ENCODE measurements around the gene C2CD5. TPM values are rescaled to one million over a fixed set of nuclear protein-coding genes. Genes with fewer than 3 reads are reported as not detected.
A peak's percentile ranks its signal among the peaks of the same experiment; 100 is the strongest.

The C2CD5 gene
- total and polyA plus RNA-seq, 2 of the 13 experiments (the other 11 are each of a cell fraction or from before 2014, with no cell fraction given), result 12.6 to 14.6 TPM

- peak; percentile 65 for ATAC-seq
- Histone ChIP-seq H3K27ac (ENCODE audit: extremely low read length, insufficient read depth, low read length) (no peak overlapping the region), H3K36me3 (replicated peaks in 1 of 2; ENCODE audit: control insufficient read depth in 1 of 2, insufficient read depth in 2 of 2, low read length in 2 of 2) (no peaks in the 10 kb centered on the region), H3K4me2 (ENCODE audit: low read depth, low read length) (no peak overlapping the region), H3K9ac (ENCODE audit: insufficient read depth, low read depth, low read length) (no peak overlapping the region), H3K4me1 (ENCODE audit: insufficient read depth, low read length) (peaks cover 5% of the 10 kb centered on the region; the same call in 1 of the 2 replicates), H3K4me3 (replicated peaks in 1 of 3; ENCODE audit: insufficient read depth in 1 of 3, low read depth in 2 of 3, low read length in 3 of 3) (no peak overlapping the region), H3K79me2 (ENCODE audit: insufficient read depth, low read length) (no peaks in the 10 kb centered on the region), H3K27me3 (ENCODE audit: control insufficient read depth in 1 of 2, insufficient read depth in 2 of 2, low read length in 2 of 2) (no peaks in the 10 kb centered on the region), H4K20me1 (ENCODE audit: insufficient read depth, low read length) (no peaks in the 10 kb centered on the region), H2AFZ (ENCODE audit: low read length) (no peak overlapping the region), H3K9me3 (ENCODE audit: low read length) (no peaks in the 10 kb centered on the region)
- CTCF ChIA-PET (ENCODE audit: low intra/inter-chr PET ratio, low total read pairs), result no interaction called here
- POLR2A ChIA-PET, result no interaction called here
- no peak for TF ChIP-seq HMGXB3 (CRISPR knock-in tag; IDR thresholded peaks at IDR 0.05; ENCODE audit: borderline replicate concordance)
- no peak for TF ChIP-seq SKI (IDR thresholded peaks at IDR 0.05; ENCODE audit: partially characterized antibody)
- TF ChIP-seq ZNF552 (CRISPR knock-in tag; IDR thresholded peaks at IDR 0.05; ENCODE audit: borderline replicate concordance), result no peak
- no peak for TF ChIP-seq MYNN (CRISPR knock-in tag; IDR thresholded peaks at IDR 0.05; ENCODE audit: low read depth)
- no peak for TF ChIP-seq ZNF883 (CRISPR knock-in tag; IDR thresholded peaks at IDR 0.05; ENCODE audit: not compliant biosample characterization)
- no peak for TF ChIP-seq ZNF687 (CRISPR knock-in tag; IDR thresholded peaks at IDR 0.05)
- no peak for TF ChIP-seq SPEN (CRISPR knock-in tag; IDR thresholded peaks at IDR 0.05; ENCODE audit: low read depth)
- TF ChIP-seq TFDP1 (CRISPR knock-in tag; IDR thresholded peaks at IDR 0.05; ENCODE audit: borderline replicate concordance), result no peak
- no peak for TF ChIP-seq SAP130 (CRISPR knock-in tag; IDR thresholded peaks at IDR 0.05; ENCODE audit: low read depth)
- TF ChIP-seq PAF1 (CRISPR knock-in tag; IDR thresholded peaks at IDR 0.05), result no peak
- TF ChIP-seq ZNF44 (CRISPR knock-in tag; IDR thresholded peaks at IDR 0.05), result no peak
- TF ChIP-seq HOXA9 (CRISPR knock-in tag; IDR thresholded peaks at IDR 0.05; ENCODE audit: borderline replicate concordance), result no peak
- TF ChIP-seq RNF2 (conservative IDR thresholded peaks at IDR 0.05; ENCODE audit: low read depth), result no peak
- TF ChIP-seq GZF1 (CRISPR knock-in tag; IDR thresholded peaks at IDR 0.05), result no peak
- 79% methylated on average over 2 of the region's 2 CpGs for WGBS (ENCODE audit: low lambda C conversion rate)
- intact Hi-C loops (cut with micrococcal nuclease; ENCODE audit: unreplicated experiment) (no loop called here), in situ Hi-C loops (cut with HindIII; ENCODE audit: extremely low pct_ligation_motif_present, low pct_unique_long_range_greater_than_20kb) (no loop called here)
- DNase-seq (ENCODE audit: low spot score), result peak; percentile 2
- BruUV-seq (replicated peaks), result no TSS peak
- no peak for FAIRE-seq
Observed at GRCh38 chr12:22505826-22506225, 38.5 kb downstream of the C2CD5 start.
